HCT116 (cell line): ENCODE data around the gene PRPF38A. TPM values are rescaled to one million over a fixed set of nuclear protein-coding genes. Genes with fewer than 3 reads are reported as not detected.
A peak's percentile ranks its signal among the peaks of the same experiment; 100 is the strongest.
"Not testable (repeated sequence)": the region's sequence is repeated elsewhere in the genome, so short reads cannot be mapped to it uniquely, and the experiment has no call there.

Experiments
- ATAC-seq: fragments of 200-7000 bp; cut with Tn5 transposase; 2 replicates; pipeline ENCODE4 v1.9.1; 2020; ENCODE audit warnings: mild to moderate bottlenecking, moderate library complexity
- BruUV-seq: library from RNA; stranded (reverse); fragments of 400-500 nt; replicated peaks from 2 replicates; lab custom pipeline; 2021; lab: Mats Ljungman, UMichigan
- CTCF ChIA-PET: fragments of 300-600 bp; sonication (Branson Sonifier 250); formaldehyde crosslinking; loops from one replicate; lab custom pipeline; 2021; ENCODE audit warnings: antibody characterized with exemption; lab: Charles Lee
- POLR2A ChIA-PET: fragments of 300-600, 350-600 bp; sonication (Branson Sonifier 250); formaldehyde crosslinking; loops from one replicate; lab custom pipeline; 2021; ENCODE audit warnings: antibody characterized with exemption; lab: Charles Lee
- RAD21 ChIA-PET, 2 experiments: fragments of 300-600 bp; sonication (Branson Sonifier 250); formaldehyde crosslinking; loops; one replicate each; lab custom pipeline; 2023; ENCODE audit warnings: low total read pairs in 2 of 2; ENCODE audit not compliant: uncharacterized antibody in 2 of 2, unreplicated experiment in 2 of 2, low non-redundant PET in 1 of 2; lab: Charles Lee
- DNase-seq: peaks from one replicate; pipeline ENCODE4 v3.0.0-alpha.2; 2010; ENCODE audit warnings: low read depth, low spot score
- H2AFZ ChIP-seq: fragments of 200-600 bp; shearing (Covaris generic), sonication (generic); 2 replicates; pipeline ENCODE4 v1.6.1; 2017; ENCODE audit warnings: low read depth, mixed run types, mixed read lengths, antibody characterized with exemption, low read length; ENCODE audit not compliant: poor library complexity, severe bottlenecking
- H3K27ac ChIP-seq: 2 replicates; pipeline ENCODE4 v1.5.1; 2012; ENCODE audit warnings: low read depth, low read length
- H3K27me3 ChIP-seq: fragments of 200-600 bp; sonication (generic); 2 replicates; pipeline ENCODE4 v1.6.1; 2016; ENCODE audit warnings: mixed run types, low read length, mixed read lengths; ENCODE audit not compliant: insufficient read depth
- H3K36me3 ChIP-seq, 2 experiments: fragments of 200-500 bp in 1 of 2; fragments of 200-600 bp in 1 of 2; sonication (Bioruptor generic) in 1 of 2; sonication (generic) in 1 of 2; 2 replicates each; pipeline versions ENCODE4 v1.5.1 to v1.6.1; 2014 to 2016; ENCODE audit warnings: low read length in 2 of 2, inconsistent platforms in 1 of 2, mixed read lengths in 1 of 2, mixed run types in 1 of 2; ENCODE audit not compliant: insufficient read depth in 2 of 2, control insufficient read depth in 1 of 2
- H3K4me1 ChIP-seq, 2 experiments: fragments of 200-600 bp in 1 of 2; sonication (generic) in 1 of 2; 2 replicates each; pipeline versions ENCODE4 v1.5.1 to v1.6.1; 2012 to 2017; ENCODE audit warnings: low read length in 2 of 2, inconsistent platforms in 1 of 2, mild to moderate bottlenecking in 1 of 2, mixed read lengths in 1 of 2, mixed run types in 1 of 2, moderate library complexity in 1 of 2; ENCODE audit not compliant: insufficient read depth in 2 of 2, control insufficient read depth in 1 of 2
- H3K4me2 ChIP-seq: fragments of 200-600 bp; sonication (generic); 2 replicates; pipeline ENCODE4 v1.6.1; 2017; ENCODE audit warnings: mixed run types, low read length, mixed read lengths
- H3K4me3 ChIP-seq, 2 experiments: fragments of 200-600 bp in 1 of 2; sonication (generic) in 1 of 2; replicated peaks in 1 of 2; 2 replicates each; pipeline ENCODE4 v1.5.1; 2011 to 2016; ENCODE audit warnings: low read length in 2 of 2, control low read depth in 1 of 2, low read depth in 1 of 2, mild to moderate bottlenecking in 1 of 2, mixed read lengths in 1 of 2, mixed run types in 1 of 2
- H3K79me2 ChIP-seq: fragments of 200-600 bp; sonication (generic); 2 replicates; pipeline ENCODE4 v1.6.1; 2017; ENCODE audit warnings: mild to moderate bottlenecking, mixed run types, low read length, moderate library complexity, mixed read lengths; ENCODE audit not compliant: insufficient read depth
- H3K9ac ChIP-seq: fragments of 200-600 bp; sonication (generic); 2 replicates; pipeline ENCODE4 v1.6.1; 2016; ENCODE audit warnings: low read length, mixed read lengths
- H3K9me2 ChIP-seq: fragments of 200-600 bp; sonication (generic), shearing (Covaris generic); 2 replicates; pipeline ENCODE4 v1.6.1; 2017; ENCODE audit warnings: mixed run types, mild to moderate bottlenecking, moderate library complexity; ENCODE audit not compliant: insufficient read depth
- H3K9me3 ChIP-seq, 2 experiments: fragments of 200-500 bp in 1 of 2; fragments of 200-600 bp in 1 of 2; sonication (Bioruptor generic) in 1 of 2; sonication (generic) in 1 of 2; 2 replicates each; pipeline ENCODE4 v1.6.1; 2014 to 2017; ENCODE audit warnings: low read length in 2 of 2, mixed read lengths in 2 of 2, inconsistent platforms in 1 of 2, low read depth in 1 of 2, mild to moderate bottlenecking in 1 of 2, mixed run types in 1 of 2, moderate library complexity in 1 of 2; ENCODE audit not compliant: control insufficient read depth in 1 of 2, insufficient read depth in 1 of 2
- H4K20me1 ChIP-seq: fragments of 200-600 bp; sonication (generic), shearing (Covaris generic); 2 replicates; pipeline ENCODE4 v1.6.1; 2017; ENCODE audit warnings: mixed run types, mild to moderate bottlenecking, moderate library complexity; ENCODE audit not compliant: insufficient read depth
- CBX3 ChIP-seq: IDR thresholded peaks from 2 replicates; pipeline ENCODE4 v1.6.1; 2012; ENCODE audit warnings: low read depth
- CEBPB ChIP-seq: IDR thresholded peaks from 2 replicates; pipeline ENCODE4 v1.6.1; 2012; ENCODE audit warnings: low read depth
- ELF1 ChIP-seq: IDR thresholded peaks from 2 replicates; pipeline ENCODE4 v1.6.1; 2012; ENCODE audit warnings: low read depth, borderline replicate concordance
- EZH2 ChIP-seq: fragments of 200-600 bp; sonication (generic); IDR thresholded peaks from 2 replicates; pipeline ENCODE4 v1.6.1; 2017; ENCODE audit warnings: antibody characterized with exemption, mixed run types
- JUND ChIP-seq: IDR thresholded peaks from 2 replicates; pipeline ENCODE4 v1.6.1; 2012
- POLR2AphosphoS5 ChIP-seq: IDR thresholded peaks from 2 replicates; pipeline ENCODE4 v1.6.1; 2011; ENCODE audit warnings: mild to moderate bottlenecking, low read depth, low read length, moderate library complexity
- RAD21 ChIP-seq: IDR thresholded peaks from 2 replicates; pipeline ENCODE4 v1.6.1; 2012; ENCODE audit warnings: low read depth, mild to moderate bottlenecking
- SIN3A ChIP-seq: IDR thresholded peaks from 2 replicates; pipeline ENCODE4 v1.6.1; 2012; ENCODE audit warnings: low read depth
- SRF ChIP-seq: IDR thresholded peaks from 2 replicates; pipeline ENCODE4 v1.6.1; 2012; ENCODE audit warnings: low read depth
- YY1 ChIP-seq: IDR thresholded peaks from 2 replicates; pipeline ENCODE4 v1.6.1; 2011; ENCODE audit warnings: low read length, low read depth, moderate library complexity, mild to moderate bottlenecking; ENCODE audit not compliant: insufficient replicate concordance; ENCODE audit errors: extremely low read depth
- intact Hi-C: fragments of 100-400 bp; cut with micrococcal nuclease; formaldehyde crosslinking; loops from 2 replicates; pipeline ENCODE4 v1.10.0; 2022
- total RNA-seq: library from RNA; stranded (reverse); gene quantifications from one replicate; pipeline ENCODE4 v1.2.1, GENCODE V29; 2021; ENCODE audit not compliant: unreplicated experiment
- TF ChIP-seq, protein P1 (sequence below): IDR thresholded peaks from 2 replicates; pipeline ENCODE4 v1.6.1; 2012; ENCODE audit warnings: low read depth
- TF ChIP-seq, protein P2 (sequence below): IDR thresholded peaks from 2 replicates; pipeline ENCODE4 v1.6.1; 2012

Gene PRPF38A
- total RNA-seq, 1 experiment from 2014 or later: 50.2 TPM

DNA sequence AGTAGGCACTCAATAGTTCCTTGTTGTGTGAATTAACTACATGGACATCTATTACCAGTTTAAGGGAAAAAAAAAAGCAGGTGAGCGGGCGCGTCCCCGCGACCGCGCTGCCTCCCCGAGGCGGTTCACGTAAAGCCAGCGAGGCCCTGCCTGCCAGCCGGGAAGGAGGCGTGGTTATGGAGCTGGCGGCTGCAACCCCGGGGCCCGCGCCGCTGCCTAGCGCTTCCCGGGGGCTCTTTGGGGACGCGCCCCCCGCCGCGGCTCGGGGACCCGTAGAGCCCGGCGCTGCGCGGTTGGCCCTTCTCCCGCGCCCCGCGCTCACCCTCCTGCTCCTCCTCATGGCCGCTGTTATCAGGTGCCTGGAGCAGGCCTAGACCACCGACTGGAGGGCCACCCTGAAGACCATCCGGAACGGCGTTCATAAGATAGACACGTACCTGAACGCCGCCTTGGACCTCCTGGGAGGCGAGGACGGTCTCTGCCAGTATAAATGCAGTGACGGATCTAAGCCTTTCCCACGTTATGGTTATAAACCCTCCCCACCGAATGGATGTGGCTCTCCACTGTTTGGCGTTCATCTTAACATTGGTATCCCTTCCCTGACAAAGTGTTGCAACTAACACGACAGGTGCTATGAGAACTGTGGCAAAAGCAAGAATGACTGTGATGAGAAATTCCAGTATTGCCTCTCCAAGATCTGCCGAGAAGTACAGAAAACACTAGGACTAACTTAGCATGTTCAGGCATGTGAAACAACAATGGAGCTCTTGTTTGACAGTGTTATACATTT lies 35.8 kb upstream of the PRPF38A start (continued):
- TF ChIP-seq CBX3 (no peak), SRF (no peak), RAD21 (peak; percentile 52), YY1 (no peak), SIN3A (no peak), ELF1 (no peak), POLR2AphosphoS5 (peak; percentile 43), JUND (no peak), CEBPB (no peak), EZH2 (no peak)
- TF ChIP-seq, protein P1, sequence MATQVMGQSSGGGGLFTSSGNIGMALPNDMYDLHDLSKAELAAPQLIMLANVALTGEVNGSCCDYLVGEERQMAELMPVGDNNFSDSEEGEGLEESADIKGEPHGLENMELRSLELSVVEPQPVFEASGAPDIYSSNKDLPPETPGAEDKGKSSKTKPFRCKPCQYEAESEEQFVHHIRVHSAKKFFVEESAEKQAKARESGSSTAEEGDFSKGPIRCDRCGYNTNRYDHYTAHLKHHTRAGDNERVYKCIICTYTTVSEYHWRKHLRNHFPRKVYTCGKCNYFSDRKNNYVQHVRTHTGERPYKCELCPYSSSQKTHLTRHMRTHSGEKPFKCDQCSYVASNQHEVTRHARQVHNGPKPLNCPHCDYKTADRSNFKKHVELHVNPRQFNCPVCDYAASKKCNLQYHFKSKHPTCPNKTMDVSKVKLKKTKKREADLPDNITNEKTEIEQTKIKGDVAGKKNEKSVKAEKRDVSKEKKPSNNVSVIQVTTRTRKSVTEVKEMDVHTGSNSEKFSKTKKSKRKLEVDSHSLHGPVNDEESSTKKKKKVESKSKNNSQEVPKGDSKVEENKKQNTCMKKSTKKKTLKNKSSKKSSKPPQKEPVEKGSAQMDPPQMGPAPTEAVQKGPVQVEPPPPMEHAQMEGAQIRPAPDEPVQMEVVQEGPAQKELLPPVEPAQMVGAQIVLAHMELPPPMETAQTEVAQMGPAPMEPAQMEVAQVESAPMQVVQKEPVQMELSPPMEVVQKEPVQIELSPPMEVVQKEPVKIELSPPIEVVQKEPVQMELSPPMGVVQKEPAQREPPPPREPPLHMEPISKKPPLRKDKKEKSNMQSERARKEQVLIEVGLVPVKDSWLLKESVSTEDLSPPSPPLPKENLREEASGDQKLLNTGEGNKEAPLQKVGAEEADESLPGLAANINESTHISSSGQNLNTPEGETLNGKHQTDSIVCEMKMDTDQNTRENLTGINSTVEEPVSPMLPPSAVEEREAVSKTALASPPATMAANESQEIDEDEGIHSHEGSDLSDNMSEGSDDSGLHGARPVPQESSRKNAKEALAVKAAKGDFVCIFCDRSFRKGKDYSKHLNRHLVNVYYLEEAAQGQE: no peak
- TF ChIP-seq, protein P2, sequence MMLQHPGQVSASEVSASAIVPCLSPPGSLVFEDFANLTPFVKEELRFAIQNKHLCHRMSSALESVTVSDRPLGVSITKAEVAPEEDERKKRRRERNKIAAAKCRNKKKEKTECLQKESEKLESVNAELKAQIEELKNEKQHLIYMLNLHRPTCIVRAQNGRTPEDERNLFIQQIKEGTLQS: no peak

DNA sequence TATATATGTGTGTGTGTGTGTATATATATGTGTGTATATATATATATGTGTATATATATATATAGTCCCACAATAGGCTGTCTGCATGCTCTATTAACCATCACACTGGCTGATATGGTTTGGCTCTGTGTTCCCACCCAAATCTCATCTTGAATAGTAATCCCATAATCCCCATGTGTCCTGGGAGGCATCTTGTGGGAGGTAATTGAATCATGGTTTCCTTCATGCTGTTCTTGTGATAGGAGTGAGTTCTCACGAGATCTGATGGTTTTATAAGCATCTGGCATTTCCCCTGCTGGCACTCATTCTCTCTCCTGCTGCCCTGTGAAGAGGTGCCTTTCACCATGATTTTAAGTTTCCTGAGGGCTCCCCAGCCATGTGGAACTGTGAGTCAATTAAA lies 34.6 kb upstream of the PRPF38A start:
- H3K9me3 ChIP-seq, ATAC-seq, H3K79me2 ChIP-seq, CTCF ChIA-PET, H2AFZ ChIP-seq, POLR2A ChIA-PET, H3K4me2 ChIP-seq, H3K9me2 ChIP-seq, DNase-seq, H3K27me3 ChIP-seq, RAD21 ChIA-PET, BruUV-seq, H3K9ac ChIP-seq, H4K20me1 ChIP-seq, H3K4me3 ChIP-seq, H3K27ac ChIP-seq: not testable (repeated sequence)
- peaks cover 7 to 15% of the 10 kb centered on the region in 2 experiments for H3K36me3 ChIP-seq
- peaks cover 6 to 28% of the 10 kb centered on the region in 2 experiments; a peak in 3 of 4 replicates for H3K4me1 ChIP-seq
- intact Hi-C loops: loop anchor here (5.0 kb wide), 1 partner anchor 317 kb away; no protein-coding TSS in a partner anchor
